Body of pancreas (tissue), 4 donors: ENCODE measurements around the gene KLHL15. TPM values are rescaled to one million over a fixed set of nuclear protein-coding genes. Genes with fewer than 3 reads are reported as not detected.

Experiments used
- ATAC-seq: fragments of 150-250 bp; one replicate; pipeline ENCODE4 v1.9.1; 2016
- DNase-seq, 4 donors: peaks; one replicate each; pipeline ENCODE4 v3.0.0-alpha.2; 2019
- H3K27ac ChIP-seq, 4 donors: fragments of 200-600 bp; sonication (generic); 1 replicate in 3 of 4; 2 replicates in 1 of 4; pipeline versions ENCODE4 v1.5.1 to v1.6.1; 2016 to 2019; ENCODE audit warnings: mild to moderate bottlenecking in 1 of 4, mixed read lengths in 1 of 4, moderate library complexity in 1 of 4
- H3K27me3 ChIP-seq, 2 donors: fragments of 200-600 bp; sonication (generic); one replicate each; pipeline ENCODE4 v1.6.0; 2016; ENCODE audit warnings: mild to moderate bottlenecking in 1 of 2
- H3K36me3 ChIP-seq, 2 donors: fragments of 200-600 bp; sonication (generic); replicated peaks in 1 of 2; 2 replicates each; pipeline ENCODE4 v1.5.1; 2016; ENCODE audit warnings: low read depth in 2 of 2; ENCODE audit not compliant: insufficient read depth in 1 of 2
- H3K4me1 ChIP-seq: fragments of 200-600 bp; sonication (generic); one replicate; pipeline ENCODE4 v1.6.0; 2016
- H3K4me3 ChIP-seq, 2 donors: fragments of 200-600 bp; sonication (generic); 1 replicate in 1 of 2; 2 replicates in 1 of 2; pipeline ENCODE4 v1.5.1; 2016 to 2019
- H3K9me3 ChIP-seq, 3 donors: fragments of 200-600 bp; sonication (generic); 1 replicate in 2 of 3; 2 replicates in 1 of 3; pipeline ENCODE4 v1.5.1; 2016
- CTCF ChIP-seq, 7 experiments: fragments of 450-650 bp in 4 of 7; fragments of 200-600 bp in 3 of 7; sonication (generic) in 3 of 7; IDR thresholded peaks; one replicate each; pipeline ENCODE4 v1.5.1; 2016 to 2019; ENCODE audit warnings: antibody characterized with exemption in 7 of 7
- POLR2A ChIP-seq, 3 donors: fragments of 450-650 bp; IDR thresholded peaks; one replicate each; pipeline ENCODE4 v1.6.1; 2016; ENCODE audit warnings: antibody characterized with exemption in 3 of 3, mild to moderate bottlenecking in 2 of 3
- WGBS, 2 donors: methylation state at CpG; one replicate each; pipeline ENCODE4 v1.1.5; 2017; 5-methylcytosine and 5-hydroxymethylcytosine counted together
- intact Hi-C: fragments of 100-400 bp; cut with DNase I; formaldehyde crosslinking; loops from one replicate; pipeline ENCODE4 v1.15.1; 2023
- total RNA-seq, 2 donors: library from RNA; depleted of rRNA; stranded (reverse); fragments of >200 nt; gene quantifications; one replicate each; pipeline ENCODE4 v1.1.0, GENCODE V29; 2016

Gene KLHL15
- total RNA-seq, 2 donors from 2014 or later = 4.7 to 7.6 TPM

- H3K27me3 ChIP-seq = no peaks in the 10 kb centered on the region
- WGBS, 2 donors = 0 to 2% methylated on average over 10 to 36 of the region's 46 CpGs
- no peaks in the 10 kb centered on the region for H3K36me3 ChIP-seq
- peak; percentile 37 to 69 (median 46) for DNase-seq
- TF ChIP-seq POLR2A (IDR thresholded peaks at IDR 0.05) (peak; percentile 47 to 61 (median 57)), CTCF (IDR thresholded peaks at IDR 0.05) (no peak)
- peak; percentile 47 for ATAC-seq
- H3K4me3 ChIP-seq = no peak overlapping the region
- peaks cover 4% of the 10 kb centered on the region for H3K4me1 ChIP-seq
- peak overlapping the region; percentile 87 to 99 (median 94) for H3K27ac ChIP-seq
- intact Hi-C loops = no loop called here
- H3K9me3 ChIP-seq = no peaks in the 10 kb centered on the region
These were observed 1.1 kb downstream of the KLHL15 start for GRCh38 chrX:24025741-24026403.

- peak in 3 of 7 experiments; percentile 44 to 63 (median 53) for TF ChIP-seq CTCF (IDR thresholded peaks at IDR 0.05)
- TF ChIP-seq POLR2A (IDR thresholded peaks at IDR 0.05) = peak; percentile 74 to 86 (median 78)
- WGBS, 2 donors = 1 to 3% methylated on average over 6 to 36 of the region's 111 CpGs
- Histone ChIP-seq H3K36me3 (no peaks in the 10 kb centered on the region), H3K9me3 (no peaks in the 10 kb centered on the region), H3K4me3 (peak overlapping the region; percentile 43 to 77), H3K27me3 (no peaks in the 10 kb centered on the region), H3K27ac (peak overlapping the region; percentile 87 to 99 (median 94)), H3K4me1 (peaks cover 4% of the 10 kb centered on the region)
- intact Hi-C loops = no loop called here
- ATAC-seq (peak; percentile 89), DNase-seq (peak; percentile 90 to 92 (median 92))
These were observed 1.9 kb downstream of the KLHL15 start for GRCh38 chrX:24024819-24025740.

- intact Hi-C loops = no loop called here
- TF ChIP-seq CTCF (IDR thresholded peaks at IDR 0.05) (no peak), POLR2A (IDR thresholded peaks at IDR 0.05) (no peak)
- Histone ChIP-seq H3K27ac (peak overlapping the region; percentile 87 to 99 (median 94)), H3K36me3 (no peaks in the 10 kb centered on the region), H3K4me3 (peak overlapping the region; percentile 43 to 77), H3K4me1 (peaks cover 4% of the 10 kb centered on the region), H3K9me3 (no peaks in the 10 kb centered on the region), H3K27me3 (no peaks in the 10 kb centered on the region)
- DNase-seq (peak in 1 of 4 donors; percentile 2), ATAC-seq (peak; percentile 14)
- 1% methylated on average over 19 of the region's 19 CpGs for WGBS, 2 donors
These were observed 2.9 kb downstream of the KLHL15 start for GRCh38 chrX:24023972-24024669.

GRCh38 chrX:24023544-24023943 lies 3.4 kb downstream of the KLHL15 start:
- Histone ChIP-seq H3K27me3 (no peaks in the 10 kb centered on the region), H3K4me1 (peaks cover 4% of the 10 kb centered on the region), H3K36me3 (no peaks in the 10 kb centered on the region), H3K27ac (no peak overlapping the region), H3K4me3 (no peak overlapping the region), H3K9me3 (no peaks in the 10 kb centered on the region)
- ATAC-seq = no peak
- WGBS, 2 donors = 0 to 7% methylated on average over 1 of the region's 1 CpG
- DNase-seq = no peak
- no peak for TF ChIP-seq CTCF (IDR thresholded peaks at IDR 0.05)
- TF ChIP-seq POLR2A (IDR thresholded peaks at IDR 0.05) = no peak
- intact Hi-C loops = no loop called here
